Measurements from ENCODE around the gene CCDC91.

Gene CCDC91

GRCh38 chr12:28591831-28592230 lies 401.6 kb downstream of the CCDC91 start:
- DNase-seq (ENCODE audit: low read depth), result no peak
- no peak overlapping the region for H3K4me3 ChIP-seq (ENCODE audit: low read depth, low read length)
